Ishikawa (cell line): ENCODE data around the gene RIPOR2.

ENCODE experiments used
- CEBPB ChIP-seq: IDR thresholded peaks from 2 replicates; pipeline ENCODE4 v1.6.1; 2012
- CREB1 ChIP-seq: IDR thresholded peaks from 2 replicates; pipeline ENCODE4 v1.6.1; 2012; ENCODE audit warnings: low read depth
- EGR1 ChIP-seq: IDR thresholded peaks from 2 replicates; pipeline ENCODE4 v1.6.1; 2012
- EP300 ChIP-seq: IDR thresholded peaks from 2 replicates; pipeline ENCODE4 v1.6.1; 2012; ENCODE audit warnings: borderline replicate concordance
- FOXM1 ChIP-seq: IDR thresholded peaks from 2 replicates; pipeline ENCODE4 v1.6.1; 2012; ENCODE audit warnings: low read depth, borderline replicate concordance
- NFIC ChIP-seq: IDR thresholded peaks from 2 replicates; pipeline ENCODE4 v1.6.1; 2012
- RAD21 ChIP-seq: IDR thresholded peaks from 2 replicates; pipeline ENCODE4 v1.6.1; 2012; ENCODE audit warnings: low read depth
- TAF1 ChIP-seq: IDR thresholded peaks from 2 replicates; pipeline ENCODE4 v1.6.1; 2012; ENCODE audit warnings: low read depth, mild to moderate bottlenecking
- TCF12 ChIP-seq: IDR thresholded peaks from 2 replicates; pipeline ENCODE4 v1.6.1; 2012; ENCODE audit warnings: low read depth
- TEAD4 ChIP-seq: IDR thresholded peaks from 2 replicates; pipeline ENCODE4 v1.6.1; 2012
- USF1 ChIP-seq: IDR thresholded peaks from 2 replicates; pipeline ENCODE4 v1.6.1; 2012
- YY1 ChIP-seq: IDR thresholded peaks from 2 replicates; pipeline ENCODE4 v1.6.1; 2012; ENCODE audit warnings: low read depth
- ZBTB7A ChIP-seq: IDR thresholded peaks from 2 replicates; pipeline ENCODE4 v1.6.1; 2012; ENCODE audit warnings: low read depth
- TF ChIP-seq, protein P1 (sequence below): IDR thresholded peaks from 2 replicates; pipeline ENCODE4 v1.6.1; 2012; ENCODE audit warnings: low read depth, mild to moderate bottlenecking
- TF ChIP-seq, protein P2 (sequence below): IDR thresholded peaks from 2 replicates; pipeline ENCODE4 v1.6.1; 2012

RIPOR2 gene

DNA sequence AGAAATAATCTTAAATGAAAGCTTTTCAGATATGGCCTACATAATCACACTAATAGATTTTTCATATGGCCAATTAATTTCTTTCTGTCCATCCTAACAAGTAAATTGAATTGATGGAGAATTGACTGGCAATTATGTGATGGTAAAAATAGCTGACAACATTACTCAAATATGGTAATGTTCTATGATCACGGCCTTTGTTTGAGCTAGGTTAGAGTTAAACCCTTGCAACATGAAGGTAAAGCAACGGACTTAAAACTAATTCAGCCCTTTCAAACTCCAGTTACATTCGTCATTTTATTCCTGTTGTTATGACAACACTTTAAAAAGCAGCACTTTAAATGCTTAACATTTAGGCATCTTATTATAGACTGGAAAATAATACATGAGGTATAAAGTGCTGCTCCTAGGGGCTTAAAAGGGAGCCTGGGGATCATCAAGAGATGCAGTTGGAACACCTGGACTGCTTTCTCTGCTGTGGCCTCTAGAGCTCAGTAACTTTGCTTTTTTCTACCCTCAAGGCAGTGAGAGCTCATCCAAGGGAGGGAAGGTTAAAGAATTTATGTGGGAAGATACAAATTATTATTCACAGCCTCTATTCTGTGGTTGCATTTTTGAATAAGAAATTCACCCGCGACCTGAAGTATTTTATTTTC, 46.9 kb downstream of the RIPOR2 start:
- no peak for TF ChIP-seq NFIC
- no peak for TF ChIP-seq CREB1
- TF ChIP-seq TCF12 = no peak
- no peak for TF ChIP-seq EGR1
- TF ChIP-seq, protein P1, sequence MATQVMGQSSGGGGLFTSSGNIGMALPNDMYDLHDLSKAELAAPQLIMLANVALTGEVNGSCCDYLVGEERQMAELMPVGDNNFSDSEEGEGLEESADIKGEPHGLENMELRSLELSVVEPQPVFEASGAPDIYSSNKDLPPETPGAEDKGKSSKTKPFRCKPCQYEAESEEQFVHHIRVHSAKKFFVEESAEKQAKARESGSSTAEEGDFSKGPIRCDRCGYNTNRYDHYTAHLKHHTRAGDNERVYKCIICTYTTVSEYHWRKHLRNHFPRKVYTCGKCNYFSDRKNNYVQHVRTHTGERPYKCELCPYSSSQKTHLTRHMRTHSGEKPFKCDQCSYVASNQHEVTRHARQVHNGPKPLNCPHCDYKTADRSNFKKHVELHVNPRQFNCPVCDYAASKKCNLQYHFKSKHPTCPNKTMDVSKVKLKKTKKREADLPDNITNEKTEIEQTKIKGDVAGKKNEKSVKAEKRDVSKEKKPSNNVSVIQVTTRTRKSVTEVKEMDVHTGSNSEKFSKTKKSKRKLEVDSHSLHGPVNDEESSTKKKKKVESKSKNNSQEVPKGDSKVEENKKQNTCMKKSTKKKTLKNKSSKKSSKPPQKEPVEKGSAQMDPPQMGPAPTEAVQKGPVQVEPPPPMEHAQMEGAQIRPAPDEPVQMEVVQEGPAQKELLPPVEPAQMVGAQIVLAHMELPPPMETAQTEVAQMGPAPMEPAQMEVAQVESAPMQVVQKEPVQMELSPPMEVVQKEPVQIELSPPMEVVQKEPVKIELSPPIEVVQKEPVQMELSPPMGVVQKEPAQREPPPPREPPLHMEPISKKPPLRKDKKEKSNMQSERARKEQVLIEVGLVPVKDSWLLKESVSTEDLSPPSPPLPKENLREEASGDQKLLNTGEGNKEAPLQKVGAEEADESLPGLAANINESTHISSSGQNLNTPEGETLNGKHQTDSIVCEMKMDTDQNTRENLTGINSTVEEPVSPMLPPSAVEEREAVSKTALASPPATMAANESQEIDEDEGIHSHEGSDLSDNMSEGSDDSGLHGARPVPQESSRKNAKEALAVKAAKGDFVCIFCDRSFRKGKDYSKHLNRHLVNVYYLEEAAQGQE = no peak
- TF ChIP-seq TEAD4 = no peak
- TF ChIP-seq FOXM1 = no peak
- TF ChIP-seq, protein P2, sequence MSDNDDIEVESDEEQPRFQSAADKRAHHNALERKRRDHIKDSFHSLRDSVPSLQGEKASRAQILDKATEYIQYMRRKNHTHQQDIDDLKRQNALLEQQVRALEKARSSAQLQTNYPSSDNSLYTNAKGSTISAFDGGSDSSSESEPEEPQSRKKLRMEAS = no peak
- no peak for TF ChIP-seq USF1
- TF ChIP-seq RAD21 = no peak
- TF ChIP-seq CEBPB = no peak
- no peak for TF ChIP-seq EP300
- no peak for TF ChIP-seq TAF1
- TF ChIP-seq YY1 = no peak
- TF ChIP-seq ZBTB7A = no peak

GRCh38 chr6:24887545-24888140, 48.1 kb downstream of the RIPOR2 start:
- TF ChIP-seq, protein P2 = no peak
- TF ChIP-seq USF1 (no peak), YY1 (no peak), EGR1 (no peak), ZBTB7A (no peak), RAD21 (no peak), TAF1 (no peak), EP300 (no peak), NFIC (no peak), FOXM1 (no peak), TEAD4 (no peak), TCF12 (no peak), CREB1 (no peak), CEBPB (no peak)
- TF ChIP-seq, protein P1 = no peak

GRCh38 chr6:24883618-24884017, 52.1 kb downstream of the RIPOR2 start:
- TF ChIP-seq RAD21 = no peak
- TF ChIP-seq ZBTB7A = no peak
- TF ChIP-seq YY1 = no peak
- TF ChIP-seq, protein P2 = no peak
- no peak for TF ChIP-seq CREB1
- no peak for TF ChIP-seq EP300

- TF ChIP-seq CEBPB = no peak
- no peak for TF ChIP-seq RAD21
- no peak for TF ChIP-seq ZBTB7A
- TF ChIP-seq FOXM1 = no peak
- no peak for TF ChIP-seq USF1
- TF ChIP-seq, protein P2 = no peak
- TF ChIP-seq, protein P1 = no peak
- TF ChIP-seq YY1 = no peak
- TF ChIP-seq TCF12 = no peak
- no peak for TF ChIP-seq EP300
- no peak for TF ChIP-seq NFIC
- TF ChIP-seq TAF1 = no peak
- no peak for TF ChIP-seq CREB1
Observed at GRCh38 chr6:24882835-24883555, 52.8 kb downstream of the RIPOR2 start.
